PC-3 (cell line): ENCODE measurements around the gene TSHZ2.

Source experiments
- EZH2phosphoT487 ChIP-seq: fragments of 300-600 bp; sonication (generic); IDR thresholded peaks from 2 replicates; pipeline ENCODE4 v1.6.1; 2018; ENCODE audit warnings: mild to moderate bottlenecking, antibody characterized with exemption, low read length, borderline replicate concordance
- TF ChIP-seq, protein P1 (sequence below): fragments of 300-600 bp; sonication (generic); conservative IDR thresholded peaks from 2 replicates; pipeline ENCODE4 v1.5.1; 2017; ENCODE audit warnings: antibody characterized with exemption, low read depth, mild to moderate bottlenecking, low read length

DNA sequence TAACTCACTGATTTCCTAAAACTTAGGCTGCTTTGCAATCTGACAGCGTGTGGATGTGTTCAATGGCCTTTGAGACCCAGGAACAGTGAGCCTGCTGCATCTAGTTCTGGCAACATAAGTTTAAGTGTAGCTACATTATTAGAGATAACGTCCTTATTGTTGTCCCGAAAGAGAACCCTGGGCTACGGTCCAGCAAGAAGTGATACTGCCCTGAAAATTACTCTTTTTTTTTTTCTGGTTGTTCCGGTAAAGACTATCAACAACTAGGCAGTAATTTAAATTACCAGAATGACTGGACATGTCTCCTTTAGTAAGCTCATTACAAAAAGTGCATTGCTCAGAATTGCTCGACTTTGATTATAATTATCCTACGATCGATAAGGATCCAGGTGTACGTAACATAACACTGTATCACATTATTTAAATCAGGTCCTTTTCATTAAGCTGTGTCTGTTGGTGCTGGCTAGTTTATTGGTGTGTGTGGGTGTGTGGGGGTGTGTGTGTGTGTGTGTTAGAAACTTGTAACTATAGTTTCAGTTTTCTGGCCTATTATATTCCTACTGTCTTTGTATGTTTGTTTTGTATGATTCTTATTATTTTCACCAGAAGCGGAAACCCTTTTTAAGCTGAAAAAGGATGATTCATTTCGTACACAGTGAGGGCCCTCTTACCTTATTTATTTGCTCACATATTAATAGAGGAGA, 3.0 kb downstream of the TSHZ2 start:
- TF ChIP-seq, protein P1, sequence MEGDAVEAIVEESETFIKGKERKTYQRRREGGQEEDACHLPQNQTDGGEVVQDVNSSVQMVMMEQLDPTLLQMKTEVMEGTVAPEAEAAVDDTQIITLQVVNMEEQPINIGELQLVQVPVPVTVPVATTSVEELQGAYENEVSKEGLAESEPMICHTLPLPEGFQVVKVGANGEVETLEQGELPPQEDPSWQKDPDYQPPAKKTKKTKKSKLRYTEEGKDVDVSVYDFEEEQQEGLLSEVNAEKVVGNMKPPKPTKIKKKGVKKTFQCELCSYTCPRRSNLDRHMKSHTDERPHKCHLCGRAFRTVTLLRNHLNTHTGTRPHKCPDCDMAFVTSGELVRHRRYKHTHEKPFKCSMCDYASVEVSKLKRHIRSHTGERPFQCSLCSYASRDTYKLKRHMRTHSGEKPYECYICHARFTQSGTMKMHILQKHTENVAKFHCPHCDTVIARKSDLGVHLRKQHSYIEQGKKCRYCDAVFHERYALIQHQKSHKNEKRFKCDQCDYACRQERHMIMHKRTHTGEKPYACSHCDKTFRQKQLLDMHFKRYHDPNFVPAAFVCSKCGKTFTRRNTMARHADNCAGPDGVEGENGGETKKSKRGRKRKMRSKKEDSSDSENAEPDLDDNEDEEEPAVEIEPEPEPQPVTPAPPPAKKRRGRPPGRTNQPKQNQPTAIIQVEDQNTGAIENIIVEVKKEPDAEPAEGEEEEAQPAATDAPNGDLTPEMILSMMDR: no peak
- TF ChIP-seq EZH2phosphoT487: no peak
